ENCODE measurements around the gene SHLD2.

The SHLD2 gene

DNA sequence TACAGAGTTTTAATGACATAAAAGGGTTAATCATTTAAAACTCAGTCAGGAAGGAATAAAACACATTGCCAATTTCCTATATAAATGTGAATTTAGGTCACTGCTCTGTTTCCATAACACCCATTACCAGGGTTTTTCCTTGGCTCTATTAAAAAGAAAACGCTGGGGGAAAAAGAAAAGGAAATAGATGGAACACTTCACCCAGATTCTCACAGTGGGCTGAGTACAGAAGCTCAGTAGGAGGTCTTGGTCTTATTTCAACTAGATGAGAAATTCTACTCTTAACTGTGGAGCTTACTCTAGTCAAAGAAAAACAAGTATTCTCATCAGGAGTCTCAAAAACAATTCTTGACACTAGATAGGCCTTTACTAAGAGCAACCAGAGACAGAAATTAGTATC, 36.8 kb upstream of the SHLD2 start:
- TF ChIP-seq, protein P1, sequence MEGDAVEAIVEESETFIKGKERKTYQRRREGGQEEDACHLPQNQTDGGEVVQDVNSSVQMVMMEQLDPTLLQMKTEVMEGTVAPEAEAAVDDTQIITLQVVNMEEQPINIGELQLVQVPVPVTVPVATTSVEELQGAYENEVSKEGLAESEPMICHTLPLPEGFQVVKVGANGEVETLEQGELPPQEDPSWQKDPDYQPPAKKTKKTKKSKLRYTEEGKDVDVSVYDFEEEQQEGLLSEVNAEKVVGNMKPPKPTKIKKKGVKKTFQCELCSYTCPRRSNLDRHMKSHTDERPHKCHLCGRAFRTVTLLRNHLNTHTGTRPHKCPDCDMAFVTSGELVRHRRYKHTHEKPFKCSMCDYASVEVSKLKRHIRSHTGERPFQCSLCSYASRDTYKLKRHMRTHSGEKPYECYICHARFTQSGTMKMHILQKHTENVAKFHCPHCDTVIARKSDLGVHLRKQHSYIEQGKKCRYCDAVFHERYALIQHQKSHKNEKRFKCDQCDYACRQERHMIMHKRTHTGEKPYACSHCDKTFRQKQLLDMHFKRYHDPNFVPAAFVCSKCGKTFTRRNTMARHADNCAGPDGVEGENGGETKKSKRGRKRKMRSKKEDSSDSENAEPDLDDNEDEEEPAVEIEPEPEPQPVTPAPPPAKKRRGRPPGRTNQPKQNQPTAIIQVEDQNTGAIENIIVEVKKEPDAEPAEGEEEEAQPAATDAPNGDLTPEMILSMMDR (IDR thresholded peaks at IDR 0.05), result no peak
- no peak overlapping the region for H3K27ac ChIP-seq
- no peak for DNase-seq (ENCODE audit: low spot score)
- no peak overlapping the region for H3K4me3 ChIP-seq

DNA sequence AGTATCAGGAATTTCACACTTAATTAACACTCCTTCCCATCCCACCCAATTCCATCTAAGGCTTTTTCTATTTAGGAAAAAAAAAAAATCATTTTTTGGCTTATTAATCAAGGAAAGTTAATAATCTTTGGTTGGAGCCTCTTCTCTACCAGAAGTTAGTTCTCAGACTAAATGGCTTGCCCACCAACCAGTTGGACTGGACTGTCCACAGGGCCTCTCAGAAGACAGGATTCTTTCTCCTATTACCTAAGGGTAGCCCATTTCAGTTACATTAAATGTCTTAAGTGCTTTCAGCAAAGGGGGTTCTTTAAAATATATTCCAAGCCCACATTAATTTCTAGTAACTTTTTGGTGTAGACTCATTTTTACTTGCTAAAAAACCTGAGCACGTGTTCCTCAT, 35.6 kb upstream of the SHLD2 start:
- DNase-seq (ENCODE audit: low spot score), result no peak
- Histone ChIP-seq H3K27ac (no peak overlapping the region), H3K4me3 (no peak overlapping the region)
- TF ChIP-seq, protein P1 (IDR thresholded peaks at IDR 0.05), result no peak

GRCh38 chr10:87060280-87060928, 34.6 kb upstream of the SHLD2 start:
- TF ChIP-seq, protein P1 (IDR thresholded peaks at IDR 0.05), result no peak
- Histone ChIP-seq H3K4me3 (no peak overlapping the region), H3K27ac (no peak overlapping the region)
- no peak for DNase-seq (ENCODE audit: low spot score)

GRCh38 chr10:87064651-87065050, 30.4 kb upstream of the SHLD2 start:
- DNase-seq (ENCODE audit: low spot score), result no peak
- TF ChIP-seq, protein P1 (IDR thresholded peaks at IDR 0.05), result no peak
- H3K4me3 ChIP-seq, result no peak overlapping the region
- no peak overlapping the region for H3K27ac ChIP-seq

DNA sequence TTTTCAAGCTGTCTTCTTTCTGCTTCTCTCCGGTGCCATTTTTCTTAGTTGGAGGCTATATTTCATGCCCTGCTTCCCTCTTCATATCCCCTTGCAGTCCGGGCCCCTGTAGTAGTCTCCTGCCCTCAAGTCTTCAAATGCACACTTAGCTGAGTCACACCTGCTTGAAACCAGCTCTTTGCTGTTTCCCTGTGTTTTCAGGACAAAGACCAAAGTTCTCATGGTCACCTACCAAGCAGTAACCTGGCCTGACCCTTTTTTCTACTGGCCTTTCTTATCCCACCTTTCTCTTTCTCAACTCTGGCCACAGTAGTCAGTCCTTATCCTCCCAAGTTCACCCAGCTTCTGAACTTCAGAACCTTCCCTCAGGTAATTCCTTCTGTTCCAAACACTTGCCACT, 28.8 kb upstream of the SHLD2 start:
- TF ChIP-seq, protein P1 (IDR thresholded peaks at IDR 0.05), result no peak
- Histone ChIP-seq H3K27ac (no peak overlapping the region), H3K4me3 (no peak overlapping the region)
- DNase-seq (ENCODE audit: low spot score), result no peak

GRCh38 chr10:87066865-87067264, 28.1 kb upstream of the SHLD2 start:
- TF ChIP-seq, protein P1 (IDR thresholded peaks at IDR 0.05), result no peak
- DNase-seq (ENCODE audit: low spot score), result no peak
- Histone ChIP-seq H3K27ac (no peak overlapping the region), H3K4me3 (no peak overlapping the region)

DNA sequence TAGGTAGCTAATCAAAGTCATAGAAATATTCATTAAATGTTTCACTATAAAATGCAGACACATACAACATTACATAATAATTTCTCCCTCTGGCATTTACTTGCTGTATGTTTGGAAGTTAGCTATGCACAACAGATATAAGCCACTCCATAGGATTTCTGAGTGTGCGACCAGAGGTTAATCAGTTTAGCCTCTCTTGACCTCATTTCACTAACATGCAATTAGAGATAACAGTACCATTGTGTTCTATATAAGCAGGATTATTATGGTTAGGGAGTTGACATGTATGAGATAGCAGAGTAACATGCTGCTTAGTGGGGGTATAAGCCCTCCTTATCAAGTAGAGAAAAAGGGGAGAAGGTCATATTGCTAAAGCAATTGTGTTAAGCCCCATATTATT, 26.7 kb upstream of the SHLD2 start:
- Histone ChIP-seq H3K4me3 (no peak overlapping the region), H3K27ac (no peak overlapping the region)
- TF ChIP-seq, protein P1 (IDR thresholded peaks at IDR 0.05), result no peak
- no peak for DNase-seq (ENCODE audit: low spot score)

Data from coronary artery (tissue), 2 donors.